Measurements from ENCODE around the gene NECTIN2.

DNA sequence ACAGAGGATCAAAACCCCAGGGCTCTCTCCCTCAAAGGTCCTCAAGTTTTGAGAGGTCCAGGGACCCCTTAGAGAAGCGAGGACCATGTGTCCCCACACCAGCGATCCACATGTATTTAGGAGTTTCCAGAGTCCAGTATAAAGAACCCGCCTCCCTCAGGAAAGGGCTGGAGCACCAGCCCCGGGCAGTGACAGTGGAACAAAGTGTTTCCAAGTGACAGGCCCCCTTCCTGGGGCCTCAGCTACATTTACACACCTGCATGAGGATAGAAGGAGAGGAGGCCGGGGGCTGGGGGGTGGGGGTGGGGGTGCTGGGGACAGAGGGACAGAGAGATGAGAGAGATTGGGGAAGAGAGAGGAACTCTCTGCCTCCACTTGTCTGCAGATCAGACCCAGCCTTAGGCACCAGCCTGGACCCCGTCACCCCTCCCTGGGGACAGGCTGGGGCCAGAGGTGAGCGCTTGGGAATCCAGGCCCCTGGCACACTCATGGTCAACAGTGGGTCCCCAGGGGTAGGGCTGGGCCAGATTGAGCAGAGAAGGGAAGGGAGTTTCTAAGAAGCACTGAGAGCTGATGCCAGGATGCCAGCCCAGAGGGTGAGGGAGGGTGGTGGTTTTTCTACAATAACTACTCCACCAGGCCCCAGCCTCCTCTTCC is 36.4 kb upstream of the NECTIN2 start:
- TF ChIP-seq EZH2 (IDR thresholded peaks at IDR 0.05; ENCODE audit: low read depth) = no peak
- TF ChIP-seq, protein P1, sequence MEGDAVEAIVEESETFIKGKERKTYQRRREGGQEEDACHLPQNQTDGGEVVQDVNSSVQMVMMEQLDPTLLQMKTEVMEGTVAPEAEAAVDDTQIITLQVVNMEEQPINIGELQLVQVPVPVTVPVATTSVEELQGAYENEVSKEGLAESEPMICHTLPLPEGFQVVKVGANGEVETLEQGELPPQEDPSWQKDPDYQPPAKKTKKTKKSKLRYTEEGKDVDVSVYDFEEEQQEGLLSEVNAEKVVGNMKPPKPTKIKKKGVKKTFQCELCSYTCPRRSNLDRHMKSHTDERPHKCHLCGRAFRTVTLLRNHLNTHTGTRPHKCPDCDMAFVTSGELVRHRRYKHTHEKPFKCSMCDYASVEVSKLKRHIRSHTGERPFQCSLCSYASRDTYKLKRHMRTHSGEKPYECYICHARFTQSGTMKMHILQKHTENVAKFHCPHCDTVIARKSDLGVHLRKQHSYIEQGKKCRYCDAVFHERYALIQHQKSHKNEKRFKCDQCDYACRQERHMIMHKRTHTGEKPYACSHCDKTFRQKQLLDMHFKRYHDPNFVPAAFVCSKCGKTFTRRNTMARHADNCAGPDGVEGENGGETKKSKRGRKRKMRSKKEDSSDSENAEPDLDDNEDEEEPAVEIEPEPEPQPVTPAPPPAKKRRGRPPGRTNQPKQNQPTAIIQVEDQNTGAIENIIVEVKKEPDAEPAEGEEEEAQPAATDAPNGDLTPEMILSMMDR (conservative IDR thresholded peaks at IDR 0.05) = no peak
